Activated T-cell treated with anti-CD3 and anti-CD28 coated beads, Interleukin-2, amount 50 U/mL, for 1 hour (primary cell): ENCODE results near the gene MMP21.

Source experiments
- DNase-seq: peaks from one replicate; pipeline ENCODE4 v3.0.0-alpha.2; 2020

Gene MMP21

DNA sequence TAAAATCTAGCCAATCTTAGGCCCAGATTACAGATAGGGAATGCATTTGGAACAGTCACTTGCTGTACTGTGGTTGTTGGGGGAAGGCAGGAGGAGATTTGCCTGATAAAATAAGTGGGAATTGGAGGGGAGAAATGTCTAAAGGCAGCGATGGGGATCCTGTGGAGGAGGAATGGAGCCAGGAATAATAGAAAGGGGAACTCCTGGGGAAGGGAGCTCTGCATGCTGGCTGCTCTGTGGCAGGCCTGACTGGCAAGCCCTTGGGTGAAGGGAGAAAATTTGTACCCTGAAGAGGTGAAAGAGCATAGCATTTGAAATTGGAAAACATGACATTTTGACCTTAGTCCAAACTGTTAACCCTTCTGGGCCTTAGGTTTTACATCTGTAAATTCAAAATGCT lies 13.7 kb downstream of the MMP21 start:
- DNase-seq: no peak

DNA sequence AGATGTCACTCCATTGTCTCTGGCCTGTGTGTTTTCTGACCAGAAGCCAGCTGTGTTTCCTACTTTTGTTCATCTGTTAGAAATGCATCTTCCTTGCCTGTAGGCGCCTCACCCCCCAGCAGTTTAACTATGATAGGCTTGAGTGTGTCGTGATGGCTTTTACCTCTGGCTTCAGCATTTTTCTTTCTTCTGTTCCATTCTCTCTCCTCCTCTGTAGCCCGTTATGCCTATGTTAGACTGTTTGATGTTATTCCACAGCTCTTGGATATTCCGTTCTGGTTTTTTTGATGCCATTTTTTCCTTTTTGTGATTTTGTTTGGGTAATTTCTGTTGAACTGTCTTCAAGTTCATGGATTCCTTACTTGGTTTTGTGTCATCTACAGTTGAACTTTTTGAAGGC lies 17.9 kb downstream of the MMP21 start:
- DNase-seq: no peak

DNA sequence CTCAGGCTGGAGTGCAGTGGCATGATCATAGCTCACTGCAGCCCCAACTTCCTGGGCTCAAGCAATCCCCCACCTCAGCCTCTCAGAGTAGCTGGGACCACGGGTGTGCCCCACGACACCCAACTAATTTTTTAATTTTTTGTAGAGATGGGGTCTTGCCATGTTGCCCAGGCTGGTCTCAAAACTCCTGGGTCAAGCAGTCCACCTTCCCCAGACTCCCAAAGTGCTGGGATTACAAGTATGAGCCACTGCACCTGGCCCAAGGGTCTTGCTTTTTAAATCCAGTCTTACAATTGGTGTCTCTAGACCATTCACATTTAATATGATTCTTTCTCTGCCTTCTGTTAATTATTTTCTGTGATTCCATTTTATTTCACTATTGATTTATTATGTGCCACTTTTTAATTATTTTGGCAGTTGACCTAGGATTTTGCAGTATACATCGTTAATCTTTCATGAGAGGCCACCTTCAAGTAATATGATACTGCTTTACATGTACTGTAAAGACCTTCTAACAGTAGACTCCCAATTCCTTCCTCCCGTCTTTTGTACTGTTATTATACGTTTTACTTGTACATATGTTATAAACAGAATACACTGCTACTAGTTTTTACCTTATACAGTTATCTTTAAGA lies 18.7 kb downstream of the MMP21 start:
- no peak for DNase-seq

- DNase-seq: no peak
Observed at GRCh38 chr10:125756196-125756595, 19.4 kb downstream of the MMP21 start.

GRCh38 chr10:125747417-125747816 lies 28.2 kb downstream of the MMP21 start:
- no peak for DNase-seq

- DNase-seq: no peak
Observed at GRCh38 chr10:125744909-125745308, 30.7 kb downstream of the MMP21 start.

DNA sequence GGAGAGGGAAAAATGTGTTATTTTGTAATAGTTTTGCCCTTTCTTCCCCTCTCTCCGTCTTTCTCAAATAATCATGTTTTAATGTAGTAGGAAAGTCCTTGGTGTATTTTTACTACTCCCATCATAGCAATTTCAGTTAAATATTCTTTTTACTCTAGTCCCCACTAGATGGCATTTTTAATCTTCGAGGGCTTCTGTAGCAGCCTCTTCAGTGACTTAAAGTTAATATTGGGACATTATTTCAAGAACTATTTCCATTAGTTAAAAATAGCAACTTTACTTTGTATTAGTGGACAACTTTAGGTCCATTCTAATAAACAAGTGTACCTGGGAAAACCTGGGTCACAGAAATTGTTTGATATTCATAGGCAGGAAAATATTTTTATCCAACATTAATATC lies 33.2 kb downstream of the MMP21 start:
- no peak for DNase-seq

DNA sequence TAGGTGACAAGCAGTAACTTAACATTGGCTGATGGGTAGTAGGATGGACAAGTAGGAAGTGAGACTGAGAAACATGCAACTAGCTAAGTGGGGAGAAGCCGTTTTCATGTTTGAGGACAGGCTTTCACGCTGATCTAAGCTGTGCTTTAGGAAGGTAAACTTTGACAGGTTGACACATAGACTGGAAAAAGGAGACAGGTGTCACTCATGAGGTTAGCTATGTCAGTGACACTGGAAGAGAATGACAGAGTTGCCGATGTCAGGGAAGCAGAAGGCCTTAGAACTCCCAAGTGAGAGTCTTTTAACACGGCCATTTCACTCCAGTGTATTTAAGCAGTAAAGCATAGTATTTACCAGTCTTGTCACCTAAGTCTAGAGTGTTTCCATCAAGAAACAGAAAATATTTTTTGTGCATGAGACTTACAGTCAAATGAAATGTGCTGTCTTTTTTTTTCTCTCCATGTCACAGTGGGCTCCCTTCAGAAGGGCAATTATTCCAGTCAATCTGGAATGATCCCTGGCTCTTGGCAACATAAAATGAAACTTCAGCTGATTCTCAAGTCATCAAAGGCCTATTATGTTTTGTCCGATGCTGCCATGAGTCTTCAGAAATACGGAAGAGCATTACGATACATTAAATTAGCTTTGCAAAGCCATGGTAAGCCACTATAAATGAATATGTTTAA lies 35.5 kb downstream of the MMP21 start:
- DNase-seq: no peak

DNA sequence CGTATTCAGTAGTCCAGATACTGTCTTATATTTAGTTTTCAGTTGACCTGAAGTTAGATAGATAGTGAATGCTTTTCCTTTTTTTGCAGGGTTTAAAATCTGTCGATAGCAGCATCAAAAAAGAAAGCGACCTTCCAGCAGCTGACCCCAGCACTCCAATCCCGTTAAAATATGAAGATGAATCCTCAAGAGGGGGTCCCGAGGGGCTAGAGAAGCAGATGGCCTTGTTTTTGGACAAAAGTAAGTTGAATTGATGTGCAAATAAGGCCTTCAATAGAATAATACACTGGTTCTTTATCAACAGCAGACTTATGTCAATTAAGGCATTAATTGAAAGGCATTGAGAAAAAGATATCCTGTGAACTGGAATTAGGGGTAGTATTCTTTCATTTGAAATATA lies 37.4 kb downstream of the MMP21 start:
- DNase-seq: no peak

GRCh38 chr10:125734823-125735222 lies 40.8 kb downstream of the MMP21 start:
- DNase-seq: no peak

DNA sequence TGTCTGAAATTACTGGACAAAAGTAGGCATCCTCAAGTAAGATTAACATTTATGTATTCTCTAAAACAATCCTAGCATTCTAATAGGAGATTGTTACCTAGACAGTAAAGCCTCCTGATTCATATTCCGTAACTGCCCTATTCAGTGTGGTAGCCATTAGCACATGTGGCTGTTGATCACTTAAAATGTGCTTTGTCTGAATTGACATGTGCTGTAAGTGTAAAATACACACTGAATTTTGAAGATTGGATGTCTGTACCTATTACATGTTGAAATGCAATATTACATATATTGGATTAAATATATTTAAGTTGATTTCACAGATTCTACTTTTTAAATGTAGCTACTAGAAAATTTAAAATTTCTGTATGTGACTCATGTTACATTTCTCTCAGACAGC lies 41.5 kb downstream of the MMP21 start:
- no peak for DNase-seq

DNA sequence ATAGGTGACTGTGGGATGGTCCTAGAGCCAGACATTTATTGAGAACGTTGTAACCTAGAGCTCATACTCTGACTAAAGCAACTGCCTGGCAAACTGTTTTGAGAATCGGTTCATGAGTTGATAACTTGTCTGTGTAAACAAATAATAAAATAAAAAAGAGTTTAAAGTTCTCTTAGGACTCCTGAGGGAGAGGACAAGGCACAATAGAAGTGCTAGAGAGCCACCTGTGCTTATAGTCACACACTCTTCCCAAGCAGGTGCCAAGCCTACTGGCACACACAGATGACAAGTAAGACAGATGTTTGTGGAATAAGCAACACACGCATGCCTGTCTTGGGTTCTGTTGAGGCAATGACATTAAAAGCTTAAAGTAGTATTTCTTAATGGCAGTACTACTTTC lies 48.2 kb downstream of the MMP21 start:
- no peak for DNase-seq

DNA sequence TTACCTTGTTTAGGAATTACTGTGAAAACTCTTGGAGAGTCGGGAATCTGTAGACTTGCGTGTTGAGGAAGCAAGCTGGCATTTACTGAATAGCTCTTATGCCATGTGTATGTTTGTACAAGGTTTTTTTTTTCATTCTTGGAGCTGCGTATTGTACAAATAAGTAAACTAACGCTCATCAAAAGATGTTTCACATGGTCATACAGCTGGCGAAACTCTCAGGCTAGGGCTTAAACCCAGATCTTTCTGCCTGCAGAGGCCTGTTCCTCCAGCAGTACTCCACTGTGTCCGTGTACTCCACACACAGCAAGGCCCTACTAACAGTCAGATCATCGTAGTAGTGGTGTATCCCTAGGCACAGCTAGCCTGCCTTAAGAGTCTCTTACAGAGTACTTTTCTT lies 48.7 kb downstream of the MMP21 start:
- DNase-seq: no peak

- DNase-seq: no peak
Observed at GRCh38 chr10:125722811-125723210, 52.8 kb downstream of the MMP21 start.

DNA sequence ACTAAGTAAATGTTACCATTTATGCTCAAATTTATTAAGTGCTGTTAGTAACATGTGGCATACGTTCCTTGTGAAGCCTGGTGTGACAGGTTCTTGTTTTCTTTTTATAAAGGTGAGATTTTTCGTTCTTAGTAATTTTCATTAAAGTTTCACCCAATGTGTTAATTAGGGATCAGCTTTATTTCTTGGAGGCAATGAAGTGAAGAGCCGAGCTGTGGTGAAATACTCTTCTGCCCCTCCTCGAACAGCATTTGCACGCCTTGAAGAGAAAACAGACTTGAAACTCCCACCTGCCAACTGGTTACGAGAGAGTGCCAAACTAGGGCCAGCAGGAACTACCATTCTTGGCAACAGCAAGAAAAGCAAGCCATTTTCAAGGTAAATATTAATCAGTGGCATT lies 54.6 kb downstream of the MMP21 start:
- DNase-seq: no peak

DNA sequence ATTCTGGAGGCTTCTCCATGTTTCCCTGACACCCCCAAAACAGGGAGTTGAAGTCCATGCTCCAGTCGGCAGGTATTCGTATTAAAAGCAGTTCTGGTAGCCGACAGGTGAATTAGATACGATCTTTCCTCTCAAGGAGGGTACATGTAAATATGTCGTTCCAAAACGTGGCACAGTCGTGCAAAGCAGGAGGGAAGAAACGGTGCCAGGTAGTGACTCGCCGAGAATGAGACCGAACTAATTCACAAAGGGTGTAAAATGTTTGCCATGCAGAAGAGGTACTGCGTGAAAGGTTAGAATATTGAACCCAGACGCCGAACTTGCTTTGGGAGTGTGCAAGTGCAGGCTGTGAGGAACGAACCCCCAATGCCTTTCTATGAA lies 55.6 kb downstream of the MMP21 start:
- DNase-seq: no peak

GRCh38 chr10:125719173-125720001 lies 56.2 kb downstream of the MMP21 start, which contains the start of gene EDRF1:
EDRF1 (plus strand) TSS chr10:125719709; CDS start chr10:125719808, 99 bp downstream.
- DNase-seq: peak; percentile 99
